HG03378 (cell line): ENCODE data around the gene IFRD1.
"Not testable (repeated sequence)": the region's sequence is repeated elsewhere in the genome, so short reads cannot be mapped to it uniquely, and the experiment has no call there.

Experiments
- ATAC-seq: cut with Tn5 transposase; IDR thresholded peaks from one replicate; pipeline ENCODE4 v1.9.1; 2021; ENCODE audit warnings: mild to moderate bottlenecking, moderate library complexity; ENCODE audit not compliant: unreplicated experiment

IFRD1 gene

DNA sequence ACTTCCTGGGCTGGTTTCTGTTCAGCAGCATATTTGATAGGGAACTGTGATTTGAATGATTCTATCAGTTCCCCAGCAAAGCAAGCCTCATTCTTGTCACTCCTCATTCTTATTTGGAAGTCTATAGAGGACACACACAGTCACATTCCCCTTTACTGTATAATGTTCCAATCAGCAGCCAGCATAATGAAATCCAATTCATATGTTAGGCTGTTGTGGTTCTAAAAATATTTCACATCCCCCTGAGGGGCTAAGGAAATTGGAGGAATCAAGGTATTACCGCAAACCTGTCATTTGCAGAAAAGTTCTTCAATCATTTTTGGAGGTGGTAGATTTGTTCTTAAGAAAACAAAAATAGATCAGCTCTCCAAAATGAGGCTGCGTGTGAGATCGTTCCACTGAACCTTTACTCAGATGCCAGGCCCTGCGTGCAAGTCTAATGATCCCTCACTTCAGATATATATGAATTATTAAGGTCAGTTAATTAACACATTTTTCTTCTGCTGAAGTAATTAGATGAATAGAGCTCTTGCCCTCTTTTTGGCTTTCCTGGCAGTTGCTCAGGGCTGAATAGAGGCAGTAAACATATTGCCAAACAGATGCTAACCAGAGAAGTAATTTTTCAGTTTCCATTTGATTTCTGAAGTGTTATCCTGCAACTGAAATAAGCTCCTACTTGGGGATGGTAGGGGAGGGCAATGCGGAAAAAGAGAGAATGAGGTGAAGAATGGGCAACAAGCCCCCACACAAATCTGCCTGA is 62.4 kb downstream of the IFRD1 start:
- no peak for ATAC-seq

DNA sequence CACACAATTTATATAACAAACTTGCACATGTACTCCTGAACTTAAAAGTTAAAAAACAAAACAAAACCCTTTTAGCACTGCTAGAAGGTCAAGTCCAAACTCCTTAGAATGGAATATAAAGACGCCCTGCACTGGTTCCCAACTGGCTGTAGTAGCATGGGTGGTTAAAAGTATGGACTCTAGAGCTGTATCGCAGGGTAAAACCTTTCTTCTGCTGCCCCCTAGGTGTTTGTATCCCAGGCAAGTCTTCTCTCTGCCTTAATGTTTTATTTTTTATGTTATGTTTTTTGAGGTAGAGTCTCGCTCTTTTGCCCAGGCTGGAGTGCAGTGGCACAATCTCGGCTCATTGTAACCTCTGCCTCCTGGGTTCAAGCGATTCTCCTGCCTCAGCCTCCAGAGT is 65.7 kb downstream of the IFRD1 start:
- no peak for ATAC-seq

DNA sequence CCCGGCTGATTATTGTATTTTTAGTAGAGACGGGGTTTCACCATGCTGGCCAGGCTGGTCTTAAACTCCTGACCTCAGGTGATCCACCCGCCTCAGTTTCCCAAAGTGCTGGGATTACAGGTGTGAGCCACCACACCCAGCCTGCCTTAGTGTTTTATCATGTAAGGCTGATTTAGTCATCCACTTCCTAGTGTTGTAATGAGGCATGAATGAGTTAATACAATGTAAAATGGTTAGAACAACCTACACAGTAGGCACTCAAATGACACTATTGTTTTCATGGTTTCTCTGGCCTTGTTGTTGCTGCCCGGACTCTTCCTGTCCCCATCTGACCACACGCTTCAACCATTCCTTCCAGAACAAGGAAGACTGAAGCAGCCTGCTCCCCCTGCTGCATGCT is 66.2 kb downstream of the IFRD1 start:
- not testable (repeated sequence) for ATAC-seq

DNA sequence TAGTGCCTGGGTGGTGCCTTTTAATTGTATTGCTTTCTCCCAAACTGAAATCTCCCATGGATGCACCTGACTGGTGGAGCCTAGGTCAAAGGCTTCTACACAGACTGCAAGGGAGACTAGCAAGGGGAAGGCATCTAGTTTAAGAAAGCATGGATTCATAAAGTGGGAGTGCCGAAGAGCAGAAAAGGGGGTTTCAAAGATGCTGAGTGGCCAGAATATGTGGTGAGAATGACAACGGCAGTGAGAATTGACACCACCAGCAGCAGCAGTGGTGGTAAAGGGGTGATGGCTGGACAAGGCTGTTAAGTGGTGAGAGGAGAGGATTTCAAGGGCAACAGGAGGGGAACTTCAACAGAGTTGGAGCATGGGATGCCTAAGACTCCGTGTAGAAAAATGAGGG is 67.2 kb downstream of the IFRD1 start:
- ATAC-seq = no peak

DNA sequence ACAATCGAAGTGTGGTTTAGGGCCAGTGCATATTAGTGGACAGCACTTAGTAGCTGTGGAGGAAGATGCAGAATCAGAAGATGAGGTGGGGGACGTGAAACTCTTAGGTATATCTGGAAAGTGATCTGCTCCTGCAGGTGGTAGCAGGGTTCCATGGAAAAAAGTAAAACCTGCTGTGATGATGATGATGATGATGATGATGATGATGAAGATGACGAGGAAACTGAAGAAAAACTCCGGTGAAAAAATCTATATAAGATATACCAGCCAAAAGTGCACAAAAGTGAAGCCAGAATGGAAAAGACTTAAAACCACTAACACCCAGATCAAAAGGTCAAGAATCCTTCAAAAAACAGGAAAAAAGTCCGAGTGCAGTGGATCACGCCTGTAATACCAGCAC is 70.5 kb downstream of the IFRD1 start:
- no peak for ATAC-seq

DNA sequence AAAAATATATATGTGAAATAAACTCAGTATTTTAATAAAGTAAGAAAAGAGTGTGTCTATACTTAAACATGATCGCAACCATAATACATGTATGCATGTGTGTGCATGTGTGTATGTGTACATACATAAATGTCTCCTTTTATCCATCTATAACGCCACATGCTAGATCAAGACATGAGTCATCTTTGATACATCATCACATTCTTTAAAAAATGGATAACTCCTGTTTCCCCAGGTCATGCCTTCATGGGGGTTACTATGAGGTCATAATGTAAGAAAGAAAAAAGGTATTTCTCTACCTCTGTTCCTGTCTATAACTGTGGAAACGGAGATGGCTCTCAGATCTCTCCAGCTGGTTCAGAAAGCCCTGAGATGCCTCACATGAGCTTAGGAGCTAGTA is 71.7 kb downstream of the IFRD1 start:
- ATAC-seq = no peak

DNA sequence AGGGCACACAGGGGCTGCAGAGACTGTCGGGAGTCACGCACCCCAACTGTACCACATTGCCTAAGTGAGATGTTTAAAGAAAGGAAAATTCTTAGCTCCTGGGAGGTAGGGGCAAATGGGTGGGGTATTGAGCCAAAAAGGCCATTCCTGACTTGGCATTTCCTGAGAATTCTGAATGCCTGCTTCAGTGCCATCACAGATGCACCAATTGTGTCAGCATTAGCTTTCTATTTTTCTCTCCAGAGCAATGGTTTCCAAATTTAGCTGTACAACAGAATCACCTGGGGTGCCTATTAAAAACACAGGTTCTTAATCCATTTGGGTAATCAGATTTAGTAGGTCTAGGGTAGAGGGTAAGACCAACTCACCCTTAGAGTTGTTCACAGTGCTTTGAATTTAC is 73.6 kb downstream of the IFRD1 start:
- no peak for ATAC-seq
